ENCODE data around the gene MYBBP1A. TPM values are rescaled to one million over a fixed set of nuclear protein-coding genes. Genes with fewer than 3 reads are reported as not detected.

Gene MYBBP1A
- total and polyA plus RNA-seq, 2 donors (not counting 1 experiment from before 2014, with no cell fraction given), result 72.4 to 74.4 TPM

DNA sequence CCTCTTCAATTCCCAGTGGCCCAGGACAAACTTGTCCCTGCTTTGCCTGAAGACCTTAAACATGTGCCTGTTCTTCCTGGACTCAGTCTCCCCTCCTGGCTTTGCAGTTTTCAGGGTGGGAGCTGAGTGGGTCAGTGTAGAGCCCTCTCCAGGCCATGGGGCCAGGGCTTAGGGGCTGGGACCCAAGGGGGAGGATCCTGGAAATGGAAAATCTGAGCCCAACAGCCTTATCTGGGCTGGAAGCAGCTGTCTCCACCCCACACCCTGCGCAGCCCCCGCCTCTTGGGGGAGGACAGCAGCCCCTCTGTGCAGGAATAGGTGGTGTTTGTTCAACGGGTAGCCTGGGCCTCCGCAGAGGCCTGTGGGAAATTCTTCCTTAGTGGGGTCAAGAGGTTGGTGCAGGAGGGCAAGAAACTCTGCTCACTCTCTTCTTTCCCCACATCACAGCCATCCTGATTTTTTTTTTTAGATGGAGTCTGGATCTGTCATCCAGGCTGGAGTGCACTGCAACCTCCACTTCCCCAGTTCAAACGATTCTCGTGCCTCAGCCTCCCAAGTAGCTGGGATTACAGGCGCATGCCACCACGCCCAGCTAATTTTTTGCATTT is 22.3 kb upstream of the MYBBP1A start:
- no peak overlapping the region for H3K4me2 ChIP-seq (replicated peaks; ENCODE audit: low read depth, low read length, poor library complexity, severe bottlenecking)
- intact Hi-C loops (cut with micrococcal nuclease), result no loop called here
- WGBS (ENCODE audit: insufficient coverage), result no CpG with 5 or more reads among the region's 8 CpGs
- H3K4me3 ChIP-seq (ENCODE audit: control extremely low read depth in 1 of 5, extremely low read depth in 1 of 5, insufficient read depth in 1 of 5, low read depth in 2 of 5, low read length in 4 of 5), result no peak overlapping the region
- no peaks in the 10 kb centered on the region for H4K20me1 ChIP-seq (ENCODE audit: control insufficient read depth, insufficient read depth, low read length, poor library complexity, severe bottlenecking)
- ChIA-PET POLR2A (no interaction called here), CTCF (interaction anchor here (1.2 to 2.2 kb wide), 2 partner anchors 10 to 12 kb away, joined by 6 to 10 read pairs; no protein-coding TSS in a partner anchor)
- Mint-ChIP-seq H3K4me1 (peaks cover 6% of the 10 kb centered on the region), H3K9me3 (ENCODE audit: insufficient read depth) (no peaks in the 10 kb centered on the region), H3K27ac (no peak overlapping the region), H3K4me3 (no peak overlapping the region), H3K27me3 (peaks cover 18% of the 10 kb centered on the region)
- peaks cover 0 to 4% (median 0%) of the 10 kb centered on the region in 3 donors for H3K9me3 ChIP-seq (ENCODE audit: control extremely low read depth in 1 of 3, control insufficient read depth in 2 of 3, insufficient read depth in 1 of 3, low read length in 2 of 3)
- TF ChIP-seq CTCF (IDR thresholded peaks at IDR 0.05) (no peak), EZH2 (IDR thresholded peaks at IDR 0.05; ENCODE audit: borderline replicate concordance, insufficient read depth, low read depth, low read length, poor library complexity, severe bottlenecking) (no peak)
- H3K79me2 ChIP-seq (ENCODE audit: control insufficient read depth, insufficient read depth, low read length), result no peaks in the 10 kb centered on the region
- no peak for ATAC-seq (ENCODE audit: low read depth)
- no peak overlapping the region for H3K27ac ChIP-seq (ENCODE audit: low read length in 2 of 2)
- no peaks in the 10 kb centered on the region for H3K4me1 ChIP-seq (ENCODE audit: control insufficient read depth in 2 of 2, insufficient read depth in 2 of 2, low read length in 2 of 2)
- H3K36me3 ChIP-seq (replicated peaks in 1 of 2; ENCODE audit: control extremely low read depth in 1 of 2, control insufficient read depth in 1 of 2, extremely low read depth in 1 of 2, insufficient read depth in 2 of 2, low read length in 1 of 2), result no peaks in the 10 kb centered on the region
- peaks cover 0 to 17% (median 2%) of the 10 kb centered on the region in 4 experiments for H3K27me3 ChIP-seq (replicated peaks in 1 of 4; ENCODE audit: control extremely low read depth in 1 of 4, control insufficient read depth in 3 of 4, insufficient read depth in 4 of 4, low read length in 3 of 4)
- DNase-seq, result no peak
- H2AFZ ChIP-seq (ENCODE audit: insufficient read depth, low read depth, low read length, poor library complexity, severe bottlenecking), result no peak overlapping the region
- no peak overlapping the region for H3K9ac ChIP-seq (ENCODE audit: low read length)

- Histone ChIP-seq H3K9me3 (ENCODE audit: control extremely low read depth in 1 of 3, control insufficient read depth in 2 of 3, insufficient read depth in 1 of 3, low read length in 2 of 3) (peaks cover 0 to 4% (median 0%) of the 10 kb centered on the region in 3 donors), H3K79me2 (ENCODE audit: control insufficient read depth, insufficient read depth, low read length) (no peaks in the 10 kb centered on the region), H2AFZ (ENCODE audit: insufficient read depth, low read depth, low read length, poor library complexity, severe bottlenecking) (no peak overlapping the region), H3K4me3 (ENCODE audit: control extremely low read depth in 1 of 5, extremely low read depth in 1 of 5, insufficient read depth in 1 of 5, low read depth in 2 of 5, low read length in 4 of 5) (no peak overlapping the region), H3K36me3 (replicated peaks in 1 of 2; ENCODE audit: control extremely low read depth in 1 of 2, control insufficient read depth in 1 of 2, extremely low read depth in 1 of 2, insufficient read depth in 2 of 2, low read length in 1 of 2) (no peaks in the 10 kb centered on the region), H3K4me1 (ENCODE audit: control insufficient read depth in 2 of 2, insufficient read depth in 2 of 2, low read length in 2 of 2) (no peaks in the 10 kb centered on the region), H3K27me3 (replicated peaks in 1 of 4; ENCODE audit: control extremely low read depth in 1 of 4, control insufficient read depth in 3 of 4, insufficient read depth in 4 of 4, low read length in 3 of 4) (peaks cover 0 to 11% (median 1%) of the 10 kb centered on the region in 4 experiments), H3K27ac (ENCODE audit: low read length in 2 of 2) (no peak overlapping the region), H3K9ac (ENCODE audit: low read length) (no peak overlapping the region), H3K4me2 (replicated peaks; ENCODE audit: low read depth, low read length, poor library complexity, severe bottlenecking) (no peak overlapping the region), H4K20me1 (ENCODE audit: control insufficient read depth, insufficient read depth, low read length, poor library complexity, severe bottlenecking) (no peaks in the 10 kb centered on the region)
- intact Hi-C loops (cut with micrococcal nuclease), result no loop called here
- H3K9me3 Mint-ChIP-seq (ENCODE audit: insufficient read depth), result no peaks in the 10 kb centered on the region
- WGBS (ENCODE audit: insufficient coverage), result 57% methylated on average over 17 of the region's 18 CpGs
- H3K27me3 Mint-ChIP-seq, result peaks cover 13% of the 10 kb centered on the region
- ChIA-PET POLR2A (no interaction called here), CTCF (interaction anchor here (1.2 to 2.2 kb wide), 2 partner anchors 10 to 12 kb away, joined by 6 to 10 read pairs; no protein-coding TSS in a partner anchor)
- no peak for DNase-seq
- TF ChIP-seq CTCF (IDR thresholded peaks at IDR 0.05) (no peak), EZH2 (IDR thresholded peaks at IDR 0.05; ENCODE audit: borderline replicate concordance, insufficient read depth, low read depth, low read length, poor library complexity, severe bottlenecking) (no peak)
- H3K4me1 Mint-ChIP-seq, result peaks cover 6% of the 10 kb centered on the region
- H3K27ac Mint-ChIP-seq, result no peak overlapping the region
- no peak overlapping the region for H3K4me3 Mint-ChIP-seq
- no peak for ATAC-seq (ENCODE audit: low read depth)
Measured at GRCh38 chr17:4576729-4577322, 21.6 kb upstream of the MYBBP1A start.

Data from B cell (primary cell).